HG03097 (cell line): Measurements from ENCODE around the gene ADGRB2.

Source experiments
- ATAC-seq: cut with Tn5 transposase; IDR thresholded peaks from one replicate; pipeline ENCODE4 v1.9.1; 2021; ENCODE audit not compliant: unreplicated experiment, low FRiP score

ADGRB2 gene, protein sequence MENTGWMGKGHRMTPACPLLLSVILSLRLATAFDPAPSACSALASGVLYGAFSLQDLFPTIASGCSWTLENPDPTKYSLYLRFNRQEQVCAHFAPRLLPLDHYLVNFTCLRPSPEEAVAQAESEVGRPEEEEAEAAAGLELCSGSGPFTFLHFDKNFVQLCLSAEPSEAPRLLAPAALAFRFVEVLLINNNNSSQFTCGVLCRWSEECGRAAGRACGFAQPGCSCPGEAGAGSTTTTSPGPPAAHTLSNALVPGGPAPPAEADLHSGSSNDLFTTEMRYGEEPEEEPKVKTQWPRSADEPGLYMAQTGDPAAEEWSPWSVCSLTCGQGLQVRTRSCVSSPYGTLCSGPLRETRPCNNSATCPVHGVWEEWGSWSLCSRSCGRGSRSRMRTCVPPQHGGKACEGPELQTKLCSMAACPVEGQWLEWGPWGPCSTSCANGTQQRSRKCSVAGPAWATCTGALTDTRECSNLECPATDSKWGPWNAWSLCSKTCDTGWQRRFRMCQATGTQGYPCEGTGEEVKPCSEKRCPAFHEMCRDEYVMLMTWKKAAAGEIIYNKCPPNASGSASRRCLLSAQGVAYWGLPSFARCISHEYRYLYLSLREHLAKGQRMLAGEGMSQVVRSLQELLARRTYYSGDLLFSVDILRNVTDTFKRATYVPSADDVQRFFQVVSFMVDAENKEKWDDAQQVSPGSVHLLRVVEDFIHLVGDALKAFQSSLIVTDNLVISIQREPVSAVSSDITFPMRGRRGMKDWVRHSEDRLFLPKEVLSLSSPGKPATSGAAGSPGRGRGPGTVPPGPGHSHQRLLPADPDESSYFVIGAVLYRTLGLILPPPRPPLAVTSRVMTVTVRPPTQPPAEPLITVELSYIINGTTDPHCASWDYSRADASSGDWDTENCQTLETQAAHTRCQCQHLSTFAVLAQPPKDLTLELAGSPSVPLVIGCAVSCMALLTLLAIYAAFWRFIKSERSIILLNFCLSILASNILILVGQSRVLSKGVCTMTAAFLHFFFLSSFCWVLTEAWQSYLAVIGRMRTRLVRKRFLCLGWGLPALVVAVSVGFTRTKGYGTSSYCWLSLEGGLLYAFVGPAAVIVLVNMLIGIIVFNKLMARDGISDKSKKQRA (N-terminal part only)

GRCh38 chr1:31764312-31765040 is at the start of gene ADGRB2:
Gene ADGRB2 (minus strand): TSS chr1:31764340. CDS start chr1:31757221, 7,119 bp downstream.
- ATAC-seq = no peak

GRCh38 chr1:31812158-31812829 is 48.2 kb upstream of the ADGRB2 start:
- no peak for ATAC-seq

DNA sequence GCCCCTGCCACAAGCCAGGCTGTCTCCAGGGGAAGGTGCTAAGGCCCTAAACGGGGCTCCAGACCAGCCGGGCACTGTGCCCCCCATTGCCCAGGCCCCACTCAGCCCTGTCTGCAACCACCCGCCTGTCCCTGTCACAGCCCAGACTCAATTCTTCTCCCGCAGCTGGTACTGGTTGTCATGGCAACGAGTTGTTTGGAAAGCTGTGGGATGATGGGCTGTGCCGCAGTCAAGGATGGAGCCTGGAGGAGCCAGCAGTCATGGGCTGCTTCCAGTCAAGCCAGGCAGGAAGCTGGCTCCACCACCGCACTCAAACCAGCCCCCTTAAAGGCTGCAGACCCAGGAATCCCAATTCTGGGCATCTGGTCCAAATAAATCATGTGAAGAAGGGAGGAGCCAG is 47.5 kb upstream of the ADGRB2 start:
- ATAC-seq = no peak

DNA sequence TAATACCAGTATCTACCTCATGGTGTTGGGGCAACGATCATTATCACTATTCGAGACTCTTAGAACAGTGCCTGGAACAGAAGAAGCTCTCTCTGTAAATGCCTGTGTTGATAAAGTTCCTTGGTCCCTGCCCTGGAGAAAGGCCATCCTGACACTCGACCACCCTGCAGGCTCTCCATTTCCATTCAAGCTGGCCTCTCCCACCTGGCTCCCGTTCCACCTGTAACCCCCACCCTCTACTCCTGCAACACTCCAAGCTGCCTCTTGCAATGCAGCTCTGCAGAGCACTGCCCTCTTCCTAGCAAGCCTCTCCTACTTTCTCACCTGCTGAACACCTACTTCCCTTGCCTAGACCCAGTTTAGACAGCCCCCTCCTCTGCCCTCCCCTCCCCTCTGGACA is 45.6 kb upstream of the ADGRB2 start:
- no peak for ATAC-seq

- ATAC-seq = no peak
Measured at GRCh38 chr1:31807273-31808048, 43.3 kb upstream of the ADGRB2 start.

- no peak for ATAC-seq
Measured at GRCh38 chr1:31805318-31805717, 41.2 kb upstream of the ADGRB2 start.

DNA sequence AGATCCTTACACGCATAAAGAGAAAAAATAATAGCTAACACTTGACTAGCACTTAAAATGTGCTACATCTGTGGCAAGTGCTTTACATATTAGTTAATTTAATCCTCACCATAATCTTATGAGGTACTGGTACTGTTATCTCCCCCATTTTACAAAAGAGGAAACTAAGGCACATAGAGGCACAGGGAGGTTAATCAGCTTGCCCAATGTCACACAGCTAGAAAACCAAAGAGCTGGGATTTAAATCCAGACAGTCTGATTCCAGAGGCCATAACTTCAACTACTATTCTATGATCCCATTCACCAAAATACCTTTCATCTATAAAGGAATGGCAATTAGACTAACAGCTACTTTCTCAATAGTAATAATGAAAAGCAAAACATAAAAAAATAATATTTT is 40.0 kb upstream of the ADGRB2 start:
- no peak for ATAC-seq

DNA sequence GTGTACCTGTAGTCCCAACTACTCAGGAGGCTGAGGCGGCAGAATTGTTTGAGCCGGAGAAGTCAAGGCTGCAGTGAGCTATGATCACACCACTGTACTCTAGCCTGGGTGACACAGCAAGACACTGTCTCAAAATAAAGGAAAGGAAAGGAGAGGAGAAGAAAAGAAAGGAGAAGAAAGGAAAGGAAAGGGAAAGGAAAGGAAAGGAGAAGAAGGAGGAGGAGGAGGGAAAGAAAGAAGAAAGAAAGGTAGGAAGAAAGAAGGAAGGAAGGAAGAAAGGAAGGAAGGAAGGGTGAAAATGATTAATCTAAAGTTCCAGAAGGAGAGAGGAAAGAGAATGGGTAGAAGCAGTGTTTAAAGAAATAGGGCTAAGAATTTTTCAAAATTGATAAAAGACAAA is 39.5 kb upstream of the ADGRB2 start:
- no peak for ATAC-seq

GRCh38 chr1:31802190-31803150 is 38.3 kb upstream of the ADGRB2 start:
- no peak for ATAC-seq

DNA sequence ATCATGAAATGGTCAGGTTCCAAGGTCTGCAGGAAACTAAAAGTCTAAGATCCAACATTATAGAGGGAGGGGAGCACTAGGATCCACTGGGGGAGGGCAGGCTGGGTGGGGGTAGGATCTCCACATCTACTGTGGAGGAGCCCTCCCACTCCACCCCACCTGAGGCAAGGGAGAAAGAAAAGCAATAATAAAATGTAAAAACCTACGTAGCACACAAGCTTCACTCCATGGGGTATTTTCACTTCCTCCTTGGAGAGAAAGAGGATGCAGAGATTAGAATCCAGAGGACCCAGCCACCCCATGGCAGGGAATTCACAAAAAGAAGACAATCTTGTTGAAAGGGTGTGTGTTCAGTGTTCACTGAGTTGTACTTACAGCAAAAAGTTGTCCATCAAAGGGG is 37.3 kb upstream of the ADGRB2 start:
- ATAC-seq = no peak

DNA sequence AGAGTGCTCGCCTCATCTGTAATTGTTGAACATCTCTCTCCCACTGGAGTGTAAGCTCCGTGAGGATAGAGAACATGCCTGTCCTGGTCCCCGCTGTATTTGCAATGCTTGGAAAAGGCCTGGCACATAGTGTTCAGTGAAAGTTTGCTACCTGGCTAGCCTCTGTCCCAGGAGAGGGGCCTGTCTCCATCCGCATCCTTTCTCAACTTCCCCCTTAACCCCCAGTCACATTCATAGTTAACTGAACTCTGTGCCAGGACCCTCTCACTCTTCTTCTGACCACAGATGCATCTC is 36.5 kb upstream of the ADGRB2 start:
- no peak for ATAC-seq

GRCh38 chr1:31799895-31800673 is 35.9 kb upstream of the ADGRB2 start:
- ATAC-seq = no peak

GRCh38 chr1:31799196-31799894 is 35.2 kb upstream of the ADGRB2 start:
- no peak for ATAC-seq

- no peak for ATAC-seq
Measured at GRCh38 chr1:31798433-31799195, 34.5 kb upstream of the ADGRB2 start.

DNA sequence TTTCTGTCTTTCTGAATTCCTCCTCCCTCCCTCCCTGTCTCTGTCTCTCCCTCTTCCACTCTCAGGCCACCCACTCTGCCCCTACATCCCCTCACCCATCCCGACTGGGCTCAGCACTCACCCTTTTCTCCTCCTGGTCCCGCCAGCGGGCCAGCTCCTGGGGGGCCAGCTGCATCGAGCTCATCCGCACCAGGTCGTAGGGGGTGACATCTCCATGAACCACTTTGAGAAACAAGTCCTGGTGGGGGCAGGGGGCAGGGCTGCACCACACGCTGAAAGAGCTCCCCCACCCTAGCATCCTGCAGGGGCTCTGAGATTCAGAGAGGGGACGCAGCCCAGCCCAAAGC is 33.9 kb upstream of the ADGRB2 start:
- ATAC-seq = no peak

GRCh38 chr1:31797216-31797615 is 33.1 kb upstream of the ADGRB2 start:
- ATAC-seq = no peak
